SK-MEL-5 (cell line): Measurements from ENCODE around the gene APBA1. TPM values are rescaled to one million over a fixed set of nuclear protein-coding genes. Genes with fewer than 3 reads are reported as not detected.

Experiments used
- DNase-seq: peaks from one replicate; pipeline ENCODE4 v3.0.0-alpha.2; 2016; ENCODE audit warnings: low read depth, low spot score
- in situ Hi-C: cut with HindIII; loops from 2 replicates; pipeline ENCODE4 v1.10.0; 2016; ENCODE audit warnings: low sequenced_read_pairs, high pct_unique_total_duplicates, low pct_unique_long_range_greater_than_20kb
- total RNA-seq: library from RNA; depleted of rRNA; stranded (reverse); fragments of >200 nt; shearing (Covaris generic); gene quantifications from 2 replicates; pipeline ENCODE4 v1.2.3, GENCODE V29; 2014

Gene APBA1
- total RNA-seq, 1 experiment from 2014 or later: 1.0 TPM

DNA sequence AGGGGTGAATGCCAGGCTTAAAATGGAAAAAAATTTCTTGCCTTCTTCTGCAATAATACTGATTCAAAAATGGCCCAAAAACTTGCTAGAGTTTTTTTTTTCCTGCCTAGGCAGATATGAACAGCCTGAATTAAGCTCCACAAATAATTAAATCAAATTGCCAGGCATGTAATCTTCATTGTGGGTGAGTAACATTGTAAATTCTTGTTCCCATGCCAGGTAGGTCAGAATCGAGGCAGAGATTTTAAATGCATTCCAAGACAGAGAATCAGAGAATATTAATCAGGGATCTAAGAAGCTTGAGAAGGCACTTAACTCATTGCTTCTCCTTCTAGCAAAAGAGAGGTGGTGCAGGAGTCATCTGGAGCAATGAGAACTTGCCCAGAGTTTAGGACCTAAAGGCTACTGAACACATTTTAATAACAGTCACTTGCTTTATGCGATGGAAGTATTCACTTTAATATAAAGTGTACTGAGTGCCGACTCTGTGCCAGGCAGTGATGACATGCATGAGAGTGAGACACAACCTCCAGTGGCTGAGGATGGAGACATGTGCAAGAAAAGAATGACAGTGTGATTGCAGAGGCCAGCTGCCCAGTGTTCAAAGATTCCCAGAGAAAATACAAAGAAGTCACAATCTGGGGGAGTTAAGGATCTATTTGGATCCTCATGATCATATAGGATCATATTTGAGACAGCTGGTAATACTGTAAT is 102.3 kb downstream of the APBA1 start:
- no peak for DNase-seq
- in situ Hi-C loops: no loop called here

DNA sequence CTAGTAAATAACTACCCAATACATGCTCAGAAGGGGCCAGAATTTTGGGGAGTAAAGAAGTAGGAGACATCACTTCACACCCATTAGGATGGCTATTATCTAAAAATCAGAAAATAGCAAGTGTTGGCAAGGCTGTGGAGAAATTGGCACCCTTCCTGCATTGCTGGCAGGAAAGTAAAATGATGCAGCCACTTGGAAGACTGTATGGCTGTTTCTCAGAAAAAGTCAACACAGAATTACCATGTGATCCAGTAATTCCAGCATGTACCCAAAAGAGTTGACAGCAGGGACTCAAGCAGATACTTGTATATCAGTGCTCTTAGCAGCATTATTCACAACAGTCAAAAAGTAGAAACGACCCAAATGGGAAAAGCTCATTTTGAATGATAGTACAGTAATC is 107.6 kb downstream of the APBA1 start:
- in situ Hi-C loops: no loop called here
- no peak for DNase-seq

DNA sequence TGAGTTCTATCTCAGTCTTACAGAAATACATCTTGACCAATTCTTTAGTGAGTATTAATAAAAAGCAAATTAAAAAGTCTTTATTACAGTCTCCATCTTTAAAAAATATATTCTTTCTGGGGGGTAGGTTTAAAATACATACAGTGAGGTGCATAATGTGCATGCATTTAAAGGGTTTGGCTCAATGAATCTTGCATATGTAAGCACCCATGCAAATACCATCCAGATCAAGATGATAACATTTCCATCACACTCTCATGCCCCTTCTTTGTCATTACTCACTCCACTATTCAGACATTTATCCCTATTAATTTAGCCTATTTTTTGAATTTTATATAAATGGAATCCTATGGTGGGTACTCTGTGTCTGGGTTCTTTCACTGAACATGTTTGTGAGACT is 113.0 kb downstream of the APBA1 start:
- in situ Hi-C loops: no loop called here
- no peak for DNase-seq

DNA sequence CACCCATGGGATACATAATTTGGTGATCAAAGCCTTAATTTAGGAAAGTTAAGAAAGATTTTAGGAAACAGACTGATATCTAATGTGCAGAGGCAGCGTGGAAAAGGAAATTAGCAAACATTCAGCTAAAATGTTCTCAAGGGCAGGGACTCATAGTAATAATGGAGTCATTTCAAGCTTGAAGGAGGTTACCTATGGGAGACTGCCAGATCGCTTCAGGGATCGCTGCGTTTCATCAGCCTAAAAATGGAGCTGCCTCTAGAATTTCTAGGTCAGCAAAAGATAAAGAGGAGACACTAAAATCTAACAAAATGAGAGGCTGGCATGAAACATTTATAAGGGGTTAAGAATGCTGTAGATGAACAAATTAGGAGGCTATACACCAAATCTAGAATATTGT is 115.5 kb downstream of the APBA1 start:
- DNase-seq: no peak
- in situ Hi-C loops: no loop called here

DNA sequence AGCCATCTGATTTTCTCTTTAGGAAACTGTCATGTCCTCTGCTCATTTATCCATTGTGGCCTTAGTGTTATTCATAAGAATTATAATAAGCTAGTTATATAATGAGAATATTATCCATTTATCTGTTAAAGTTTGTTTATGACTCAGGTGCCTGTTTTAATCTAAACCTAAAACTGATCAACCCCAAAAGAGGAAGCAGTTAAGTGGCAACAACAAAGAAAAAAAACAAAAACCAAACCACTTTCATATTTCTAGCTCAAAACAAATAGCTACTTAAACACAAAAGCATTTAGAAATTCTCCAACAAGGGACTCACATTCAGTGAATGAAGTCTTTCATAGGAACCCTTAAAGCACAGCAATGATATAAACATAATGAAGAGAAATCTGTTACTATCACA is 116.4 kb downstream of the APBA1 start:
- in situ Hi-C loops: no loop called here
- no peak for DNase-seq

DNA sequence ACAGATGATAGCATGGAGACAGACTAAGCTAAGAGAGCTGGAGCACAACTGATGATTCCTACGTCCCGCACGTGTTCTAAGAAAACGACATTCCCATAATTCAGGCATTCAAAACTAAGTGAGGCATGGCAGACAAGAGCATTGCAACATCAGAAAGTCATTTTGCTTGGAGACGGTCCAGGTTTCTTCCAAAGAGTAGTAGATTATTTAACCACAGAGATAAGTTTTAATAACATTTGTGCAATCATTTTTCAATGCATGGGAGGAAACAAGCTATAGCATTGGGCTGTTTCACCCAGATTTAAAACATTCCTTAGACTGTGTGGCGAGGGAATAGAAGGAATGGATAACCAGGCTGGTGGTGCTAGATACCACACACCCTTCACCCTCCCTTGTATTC is 117.2 kb downstream of the APBA1 start:
- in situ Hi-C loops: no loop called here
- DNase-seq: no peak

DNA sequence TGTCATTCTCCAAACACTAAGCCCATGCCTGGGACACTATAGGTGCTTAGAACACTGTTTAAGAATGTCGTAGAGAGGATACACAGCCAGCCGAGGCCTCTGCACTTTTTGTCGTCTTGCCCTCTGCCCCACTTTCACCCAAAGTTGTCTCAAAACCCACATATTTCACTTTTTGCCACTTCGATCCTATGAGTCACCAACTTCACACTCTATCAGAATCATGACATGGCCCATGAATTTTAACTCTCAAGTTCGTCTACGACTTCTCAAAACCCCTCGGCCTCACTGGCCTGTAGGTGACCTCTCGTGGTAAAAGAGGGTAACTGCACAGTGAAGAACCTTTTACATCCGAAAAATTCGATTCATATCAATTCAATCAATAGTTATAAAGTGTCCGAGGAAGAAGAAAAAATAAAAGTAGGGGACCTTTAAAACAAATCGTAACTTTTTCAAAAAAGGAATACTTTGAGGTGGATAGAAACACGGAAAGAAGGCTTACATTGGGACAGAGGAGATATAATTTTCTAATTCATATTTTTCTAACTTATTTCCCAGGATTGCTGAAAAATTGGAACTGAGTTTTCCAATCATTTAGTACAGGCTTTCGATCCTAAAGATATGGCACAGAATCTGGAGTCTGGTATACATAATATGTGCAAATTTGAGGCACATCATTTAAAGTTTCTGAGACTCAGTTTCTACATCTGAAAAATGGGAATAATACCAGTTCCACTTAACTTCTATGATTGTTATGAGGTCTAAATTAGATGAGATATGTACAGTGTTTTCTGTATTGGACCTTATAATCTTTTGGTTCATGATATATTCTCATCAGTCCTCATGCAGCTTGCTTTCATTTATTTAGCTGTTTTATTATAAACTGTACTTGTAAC is 122.6 kb downstream of the APBA1 start:
- in situ Hi-C loops: no loop called here
- DNase-seq: peak; percentile 71

DNA sequence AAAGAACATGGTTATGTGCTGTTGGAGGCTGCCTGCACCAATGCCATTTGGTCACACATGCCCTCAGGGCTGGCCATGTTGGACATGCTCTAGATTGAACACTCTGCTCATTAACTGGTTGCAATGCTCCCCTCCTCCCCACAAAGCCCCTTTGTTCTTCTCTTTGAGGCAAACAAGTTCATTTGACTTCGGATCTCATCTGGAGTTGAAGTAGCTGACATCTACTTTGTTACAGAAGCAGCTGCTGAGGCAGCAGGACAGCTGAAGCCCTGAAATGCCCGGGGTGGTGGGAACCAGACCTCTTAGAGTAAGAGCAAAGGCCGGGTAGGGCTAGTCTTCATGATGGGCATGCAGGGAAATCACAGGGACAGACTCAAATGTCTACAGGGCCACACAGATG is 123.5 kb downstream of the APBA1 start:
- peak; percentile 69 for DNase-seq
- in situ Hi-C loops: no loop called here

DNA sequence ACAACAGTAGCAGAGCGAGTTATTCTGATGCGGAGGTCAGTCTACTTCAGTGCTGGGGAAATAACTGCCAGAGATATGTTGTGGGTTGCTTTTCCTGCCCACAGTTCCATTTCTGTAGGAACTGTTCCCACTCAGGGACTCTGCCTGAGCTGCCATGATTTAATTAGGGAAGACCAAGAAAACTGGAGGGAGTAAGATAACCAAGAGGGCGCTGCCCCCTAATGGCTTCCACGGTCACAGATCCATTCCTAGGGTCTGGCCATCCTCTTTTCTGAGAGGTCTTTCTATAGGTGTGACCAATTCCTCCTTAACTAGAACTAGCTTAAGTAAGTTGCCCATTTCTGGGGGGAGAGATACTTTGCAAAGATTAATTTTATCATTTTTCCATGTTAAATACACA is 125.9 kb downstream of the APBA1 start:
- peak; percentile 85 for DNase-seq
- in situ Hi-C loops: no loop called here

DNA sequence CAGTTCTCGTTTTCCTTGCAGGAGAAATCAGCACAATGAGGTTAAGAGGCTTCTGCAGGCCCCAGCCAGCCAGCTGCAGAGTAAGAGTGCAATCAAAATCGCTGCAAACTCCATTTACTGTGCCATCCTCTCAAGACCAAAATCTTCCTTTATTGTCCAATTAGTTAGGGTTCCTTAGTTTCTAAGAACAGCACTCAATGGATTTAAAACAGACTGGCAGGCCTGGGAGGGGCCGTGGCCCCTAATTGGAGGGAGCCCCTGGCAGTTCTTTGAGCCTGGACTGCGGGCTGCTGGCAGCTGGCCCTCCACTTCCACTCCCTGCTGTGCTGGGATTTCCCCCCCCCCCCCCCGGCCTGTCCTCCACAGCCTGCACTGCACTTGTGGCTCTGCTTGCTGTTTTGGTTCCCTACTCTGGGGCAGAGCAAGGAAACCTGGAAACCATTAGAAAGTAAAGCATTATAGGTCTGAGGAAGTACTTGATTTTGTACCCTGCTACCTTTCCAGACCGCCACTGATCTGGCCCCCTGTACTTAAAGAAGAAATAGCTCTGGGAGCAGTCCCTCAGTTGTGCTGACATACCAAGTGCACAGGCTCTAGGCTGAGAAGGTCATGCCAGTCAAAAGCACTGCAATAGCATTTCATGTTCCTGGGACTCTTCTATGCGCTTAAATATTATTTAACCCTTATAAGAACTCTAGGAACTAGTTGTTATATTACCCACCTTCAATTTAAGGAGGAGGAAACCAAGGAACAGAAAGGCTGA is 129.0 kb downstream of the APBA1 start:
- in situ Hi-C loops: no loop called here
- DNase-seq: peak; percentile 60

DNA sequence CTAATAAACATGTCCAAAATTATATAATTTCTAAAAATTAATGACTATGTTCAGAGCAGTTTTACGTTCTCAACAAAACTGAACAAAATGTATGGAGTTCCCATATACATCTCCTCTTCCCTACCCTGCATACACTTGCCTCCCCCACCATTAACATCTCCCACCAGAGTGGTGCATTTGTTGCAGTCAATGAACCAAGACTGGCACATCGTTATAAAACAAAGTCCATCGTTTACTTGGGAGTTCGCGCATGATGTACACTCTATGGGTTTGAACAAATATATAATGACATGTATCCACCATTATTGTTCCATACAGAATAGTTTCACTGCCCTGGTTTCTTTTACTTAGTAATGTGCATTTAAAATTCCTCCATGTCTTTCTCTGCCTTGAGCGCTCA is 130.1 kb downstream of the APBA1 start:
- no peak for DNase-seq
- in situ Hi-C loops: no loop called here

DNA sequence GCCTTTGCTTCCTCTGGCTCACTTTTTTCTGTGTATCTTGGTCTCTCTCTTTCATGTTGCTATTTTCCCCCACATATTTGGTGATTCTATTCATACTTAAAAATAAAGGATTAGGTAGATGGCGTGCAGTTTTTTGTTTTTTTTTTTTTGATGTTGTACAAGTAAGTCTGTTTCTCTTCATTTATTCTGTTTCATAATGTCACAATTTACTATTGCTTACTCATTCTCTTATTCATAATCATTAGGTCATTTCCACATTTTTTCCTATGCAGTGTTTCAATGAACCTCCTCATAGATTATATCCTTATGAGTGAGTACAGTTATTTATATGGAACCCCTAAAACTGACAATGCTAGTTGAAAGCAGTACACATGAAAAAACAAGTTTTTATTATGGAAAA is 136.3 kb downstream of the APBA1 start:
- in situ Hi-C loops: no loop called here

DNA sequence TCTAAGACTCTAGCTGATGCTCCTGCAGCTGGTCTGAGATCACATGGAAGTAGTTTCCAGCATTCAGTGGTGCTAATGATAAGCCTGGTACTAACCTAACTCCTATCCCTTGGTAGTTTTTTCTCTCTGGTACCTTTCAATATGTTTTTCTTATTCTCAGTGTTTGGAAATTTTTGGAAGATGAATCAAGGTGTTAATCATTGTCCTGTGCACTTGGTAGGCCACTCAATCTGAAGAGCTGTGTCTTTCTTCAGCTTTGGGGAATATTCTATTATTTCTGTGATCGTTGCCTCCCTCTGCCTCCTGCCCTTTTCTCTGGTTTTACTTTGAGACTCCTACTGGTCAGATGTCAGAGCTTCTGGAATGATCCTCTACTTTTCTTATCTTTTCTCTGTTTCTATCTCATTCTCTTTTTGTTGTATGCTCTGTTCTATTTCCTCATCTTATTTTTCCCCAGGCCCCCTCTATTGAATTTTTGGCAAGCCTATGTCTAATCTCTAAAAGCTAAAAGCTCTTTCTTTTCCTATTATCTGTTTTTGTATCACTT is 136.8 kb downstream of the APBA1 start:
- in situ Hi-C loops: no loop called here
- DNase-seq: no peak

More for the DNA sequence above, 136.3 kb downstream of the APBA1 start:
- DNase-seq: no peak

DNA sequence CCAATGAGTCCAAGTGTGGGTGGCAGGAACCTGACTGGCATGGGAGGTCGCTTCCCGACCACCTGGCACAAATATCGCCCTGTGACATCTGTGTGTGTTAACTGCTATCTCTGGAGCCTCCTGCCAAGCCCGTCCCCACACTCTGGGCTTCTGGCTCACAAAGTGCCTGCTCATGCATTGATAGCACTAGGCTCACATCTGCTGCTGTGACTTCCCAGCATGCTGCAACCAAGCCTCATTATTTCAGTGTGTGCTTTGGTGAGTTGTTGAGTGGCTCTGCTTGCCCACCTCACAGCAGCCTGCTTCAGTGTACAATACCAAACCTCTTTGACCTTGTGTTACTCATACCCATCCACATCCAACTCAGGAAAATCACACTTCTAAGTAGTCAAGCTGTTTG is 139.8 kb downstream of the APBA1 start:
- in situ Hi-C loops: no loop called here
- no peak for DNase-seq

DNA sequence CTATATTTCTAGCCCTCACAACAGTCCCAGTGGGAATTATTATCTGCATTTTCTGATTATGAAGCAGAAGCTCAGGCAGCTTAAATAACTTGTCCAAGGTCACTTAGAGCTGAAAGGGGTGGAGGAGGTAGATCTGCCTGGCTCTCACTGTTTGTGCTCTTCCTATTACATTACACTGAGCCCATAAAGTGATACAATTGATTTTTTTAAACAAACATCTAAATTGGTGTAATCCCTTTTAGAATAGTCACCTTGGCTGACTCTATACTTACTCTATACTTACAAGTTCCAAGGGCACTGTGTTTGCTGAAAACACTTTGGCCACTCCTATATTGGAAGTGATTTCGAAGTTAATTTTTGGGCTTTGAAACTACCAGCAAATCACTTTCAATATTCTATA is 144.7 kb downstream of the APBA1 start:
- in situ Hi-C loops: no loop called here
- DNase-seq: no peak

DNA sequence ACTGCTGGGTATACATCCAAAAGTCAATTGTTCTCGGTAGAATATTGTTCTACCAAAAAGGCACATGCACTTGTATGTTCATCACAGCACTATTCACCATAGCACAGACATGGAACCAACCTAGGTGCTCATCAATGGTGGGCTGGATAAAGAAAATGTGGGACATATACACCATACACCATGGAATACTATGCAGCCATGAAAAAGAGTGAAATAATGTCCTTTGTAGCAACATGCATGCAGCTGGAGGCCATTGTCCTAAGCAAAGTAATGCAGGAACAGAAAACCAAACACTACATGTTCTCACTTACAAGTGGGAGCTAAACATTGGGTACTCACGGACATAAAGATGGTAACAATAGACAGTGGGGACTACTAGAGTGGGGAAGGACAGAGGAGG is 145.5 kb downstream of the APBA1 start:
- no peak for DNase-seq
- in situ Hi-C loops: no loop called here

DNA sequence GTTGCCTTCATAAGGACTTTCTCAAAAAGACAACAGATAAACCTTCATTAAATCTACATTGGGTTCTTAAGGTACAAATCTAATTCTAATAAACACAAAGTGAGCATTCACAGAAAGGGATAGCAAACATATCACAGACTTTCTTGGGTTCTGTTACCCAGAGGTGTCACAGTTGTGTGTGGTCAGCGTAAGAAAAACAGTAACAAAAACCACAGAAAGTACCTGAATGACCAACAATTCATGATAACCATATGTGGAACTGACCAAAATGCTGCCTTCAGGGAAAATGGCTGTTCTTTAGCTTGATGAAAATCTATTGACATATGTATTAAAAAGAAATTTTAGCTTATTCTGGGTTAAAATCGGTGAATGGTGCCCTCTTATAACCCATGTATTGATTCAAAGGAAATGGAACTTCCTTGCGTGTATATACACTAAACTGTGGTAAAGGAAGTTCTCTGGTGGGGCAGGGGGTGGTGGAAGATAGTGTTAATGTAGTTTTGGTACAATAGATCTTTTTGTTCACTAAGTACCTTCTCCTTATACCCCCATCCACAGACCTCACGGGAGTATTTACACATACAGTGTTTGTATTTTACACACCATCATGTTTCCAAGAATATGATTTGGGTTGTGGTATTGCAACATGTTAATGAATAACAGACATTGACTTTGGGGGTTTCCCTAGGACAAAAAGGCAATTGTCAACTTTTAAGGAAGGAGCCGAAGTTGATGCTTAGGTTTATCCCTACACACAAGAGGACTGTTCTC is 152.5 kb downstream of the APBA1 start:
- peak; percentile 99 for DNase-seq
- in situ Hi-C loops: no loop called here
